Keratinocyte (primary cell): ENCODE data around the gene LRRC3C. TPM values are rescaled to one million over a fixed set of nuclear protein-coding genes. Genes with fewer than 3 reads are reported as not detected.

Source experiments
- DNase-seq: peaks from one replicate; pipeline ENCODE4 v3.0.0-alpha.2; 2011; ENCODE audit warnings: low read depth, missing footprints, low spot score
- FAIRE-seq: peaks from 2 replicates; lab custom pipeline; 2011; peaks lifted over from hg19 to GRCh38; lab: Jason Lieb, UNC
- H2AFZ ChIP-seq: 2 replicates; pipeline ENCODE4 v1.6.0; 2012; ENCODE audit warnings: low read length, control low read depth, inconsistent platforms; ENCODE audit not compliant: control insufficient read depth
- H3K27ac ChIP-seq: 2 replicates; pipeline ENCODE4 v1.5.1; 2011; ENCODE audit warnings: low read length; ENCODE audit not compliant: control insufficient read depth, insufficient read depth
- H3K27me3 ChIP-seq: 3 replicates; pipeline ENCODE4 v1.6.0; 2011; ENCODE audit warnings: low read length; ENCODE audit not compliant: control insufficient read depth, insufficient read depth; ENCODE audit errors: extremely low read depth
- H3K36me3 ChIP-seq, 2 experiments: 2 replicates in 1 of 2; 3 replicates in 1 of 2; pipeline ENCODE4 v1.5.1; 2011; ENCODE audit warnings: low read length in 2 of 2, mild to moderate bottlenecking in 1 of 2; ENCODE audit not compliant: control insufficient read depth in 2 of 2, insufficient read depth in 2 of 2; ENCODE audit errors: extremely low read depth in 1 of 2
- H3K4me1 ChIP-seq: 3 replicates; pipeline ENCODE4 v1.5.1; 2011; ENCODE audit warnings: low read length; ENCODE audit not compliant: control insufficient read depth, insufficient read depth; ENCODE audit errors: extremely low read depth
- H3K4me2 ChIP-seq: 3 replicates; pipeline ENCODE4 v1.6.0; 2011; ENCODE audit warnings: low read depth, low read length; ENCODE audit not compliant: control insufficient read depth, insufficient read depth; ENCODE audit errors: extremely low read depth
- H3K4me3 ChIP-seq, 3 experiments: fragments of 200-600 bp in 1 of 3; sonication (generic) in 1 of 3; 2 replicates in 2 of 3; 3 replicates in 1 of 3; pipeline ENCODE4 v1.5.1; 2011 to 2016; ENCODE audit warnings: low read length in 3 of 3, mild to moderate bottlenecking in 3 of 3, control low read depth in 2 of 3, inconsistent platforms in 1 of 3, low read depth in 1 of 3, mixed read lengths in 1 of 3, mixed run types in 1 of 3, moderate library complexity in 1 of 3; ENCODE audit not compliant: control insufficient read depth in 2 of 3, insufficient read depth in 2 of 3; ENCODE audit errors: extremely low read depth in 1 of 3
- H3K79me2 ChIP-seq: 2 replicates; pipeline ENCODE4 v1.6.0; 2012; ENCODE audit warnings: low read length; ENCODE audit not compliant: control insufficient read depth, insufficient read depth
- H3K9ac ChIP-seq: 3 replicates; pipeline ENCODE4 v1.6.0; 2011; ENCODE audit warnings: low read length; ENCODE audit not compliant: control insufficient read depth, insufficient read depth; ENCODE audit errors: extremely low read depth
- H3K9me1 ChIP-seq: 3 replicates; pipeline ENCODE4 v1.6.0; 2011; ENCODE audit warnings: low read length; ENCODE audit not compliant: control insufficient read depth, insufficient read depth; ENCODE audit errors: extremely low read depth
- H3K9me3 ChIP-seq: 2 replicates; pipeline ENCODE4 v1.5.1; 2012; ENCODE audit warnings: low read depth, low read length; ENCODE audit not compliant: control insufficient read depth
- H4K20me1 ChIP-seq: 3 replicates; pipeline ENCODE4 v1.6.0; 2011; ENCODE audit warnings: low read length; ENCODE audit not compliant: control insufficient read depth, insufficient read depth; ENCODE audit errors: extremely low read depth
- CTCF ChIP-seq, 3 experiments: IDR thresholded peaks in 1 of 3; conservative IDR thresholded peaks in 1 of 3; optimal IDR thresholded peaks in 1 of 3; 2 replicates in 2 of 3; 3 replicates in 1 of 3; pipeline versions ENCODE3 to v1.5.1; 2011; ENCODE audit warnings: low read length in 3 of 3, mild to moderate bottlenecking in 3 of 3, moderate library complexity in 2 of 3, control low read depth in 1 of 3, inconsistent platforms in 1 of 3; ENCODE audit not compliant: insufficient read depth in 2 of 3; ENCODE audit errors: extremely low read depth in 1 of 3
- EZH2 ChIP-seq: IDR thresholded peaks from one replicate; pipeline ENCODE4 v1.6.1; 2012; ENCODE audit warnings: inconsistent platforms, mild to moderate bottlenecking, low read length, moderate library complexity
- dilution Hi-C: fragments of 300-500 bp; cut with MboI; formaldehyde crosslinking; loops from one replicate; pipeline ENCODE4 v1.7.0; 2020; ENCODE audit warnings: low sequenced_read_pairs; ENCODE audit not compliant: extremely low pct_ligation_motif_present
- polyA plus RNA-seq, 5 experiments: library from polyadenylated mRNA; depleted of rRNA in 3 of 5; stranded (reverse) in 3 of 5; stranded (forward) in 1 of 5; unstranded in 1 of 5; fragments of >200 nt; gene quantifications; 1 replicate in 1 of 5; 2 replicates in 3 of 5; 3 replicates in 1 of 5; pipeline versions ENCODE4 v1.2.1 to v1.2.3, GENCODE V29; 2011 to 2012; ENCODE audit warnings: missing spikeins in 2 of 5, low read depth in 1 of 5, low replicate concordance in 1 of 5

The LRRC3C gene
- polyA plus RNA-seq, 1 donor (not counting 4 experiments of a cell fraction or from before 2014, with no cell fraction given): not detected

- TF ChIP-seq CTCF (optimal IDR thresholded peaks at IDR 0.05 in 1 of 3, IDR thresholded peaks at IDR 0.05 in 1 of 3, conservative IDR thresholded peaks at IDR 0.05 in 1 of 3; ENCODE audit: extremely low read depth in 1 of 3, insufficient read depth in 2 of 3, low read length in 3 of 3) (no peak), EZH2 (no peak)
- Histone ChIP-seq H3K9ac (no peak overlapping the region), H4K20me1 (no peaks in the 10 kb centered on the region), H3K79me2 (no peaks in the 10 kb centered on the region), H3K27me3 (no peaks in the 10 kb centered on the region), H3K4me2 (no peak overlapping the region), H3K36me3 (no peaks in the 10 kb centered on the region), H3K4me1 (peaks cover 21% of the 10 kb centered on the region), H3K4me3 (no peak overlapping the region), H3K9me1 (no peaks in the 10 kb centered on the region), H3K27ac (no peak overlapping the region), H3K9me3 (no peaks in the 10 kb centered on the region), H2AFZ (no peak overlapping the region)
- dilution Hi-C loops: no loop called here
- DNase-seq (no peak), FAIRE-seq (no peak)
Measured at GRCh38 chr17:39974433-39974832, 46.9 kb downstream of the LRRC3C start.

- no peaks in the 10 kb centered on the region for H3K27me3 ChIP-seq
- no peak for TF ChIP-seq CTCF (optimal IDR thresholded peaks at IDR 0.05 in 1 of 3, IDR thresholded peaks at IDR 0.05 in 1 of 3, conservative IDR thresholded peaks at IDR 0.05 in 1 of 3; ENCODE audit: extremely low read depth in 1 of 3, insufficient read depth in 2 of 3, low read length in 3 of 3)
- TF ChIP-seq EZH2: no peak
- no peak overlapping the region for H3K27ac ChIP-seq
- dilution Hi-C loops: no loop called here
- peaks cover 28% of the 10 kb centered on the region for H3K4me1 ChIP-seq
- H3K9me1 ChIP-seq: no peaks in the 10 kb centered on the region
- no peak for FAIRE-seq
- no peak overlapping the region for H3K4me2 ChIP-seq
- no peak overlapping the region for H2AFZ ChIP-seq
- H3K4me3 ChIP-seq: no peak overlapping the region
- no peaks in the 10 kb centered on the region for H3K9me3 ChIP-seq
- no peaks in the 10 kb centered on the region for H3K36me3 ChIP-seq
- peaks cover 1% of the 10 kb centered on the region for H3K79me2 ChIP-seq
- no peak for DNase-seq
- H4K20me1 ChIP-seq: no peaks in the 10 kb centered on the region
- no peak overlapping the region for H3K9ac ChIP-seq
Measured at GRCh38 chr17:39975801-39976200, 48.3 kb downstream of the LRRC3C start.
